ENCODE measurements around the gene WDTC1.
"Not testable (repeated sequence)": the region's sequence is repeated elsewhere in the genome, so short reads cannot be mapped to it uniquely, and the experiment has no call there.

The WDTC1 gene

DNA sequence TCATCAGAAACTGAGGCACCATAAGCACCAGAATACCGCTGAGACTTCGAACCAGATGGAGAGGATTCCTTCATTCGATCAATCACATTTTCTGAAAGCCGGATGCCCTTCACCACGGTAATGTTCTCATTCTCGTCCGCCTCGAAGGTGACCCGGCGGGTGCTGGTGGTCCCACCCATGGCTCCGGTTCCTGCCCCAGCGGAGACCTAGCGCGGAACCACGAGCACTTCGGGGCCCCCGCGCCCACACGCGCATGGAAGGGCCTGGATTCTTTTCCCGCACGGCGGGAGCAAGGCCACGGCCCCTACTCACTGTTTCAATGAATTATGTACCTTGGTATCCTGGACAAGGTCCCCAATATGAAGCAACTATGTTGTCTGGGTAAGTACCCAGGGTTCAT, 33.1 kb upstream of the WDTC1 start:
- no peak overlapping the region for H3K4me3 ChIP-seq (replicated peaks; ENCODE audit: insufficient read depth, low read length)
- DNase-seq (ENCODE audit: low read depth in 1 of 2, low spot score in 1 of 2): no peak
- TF ChIP-seq, protein P1, sequence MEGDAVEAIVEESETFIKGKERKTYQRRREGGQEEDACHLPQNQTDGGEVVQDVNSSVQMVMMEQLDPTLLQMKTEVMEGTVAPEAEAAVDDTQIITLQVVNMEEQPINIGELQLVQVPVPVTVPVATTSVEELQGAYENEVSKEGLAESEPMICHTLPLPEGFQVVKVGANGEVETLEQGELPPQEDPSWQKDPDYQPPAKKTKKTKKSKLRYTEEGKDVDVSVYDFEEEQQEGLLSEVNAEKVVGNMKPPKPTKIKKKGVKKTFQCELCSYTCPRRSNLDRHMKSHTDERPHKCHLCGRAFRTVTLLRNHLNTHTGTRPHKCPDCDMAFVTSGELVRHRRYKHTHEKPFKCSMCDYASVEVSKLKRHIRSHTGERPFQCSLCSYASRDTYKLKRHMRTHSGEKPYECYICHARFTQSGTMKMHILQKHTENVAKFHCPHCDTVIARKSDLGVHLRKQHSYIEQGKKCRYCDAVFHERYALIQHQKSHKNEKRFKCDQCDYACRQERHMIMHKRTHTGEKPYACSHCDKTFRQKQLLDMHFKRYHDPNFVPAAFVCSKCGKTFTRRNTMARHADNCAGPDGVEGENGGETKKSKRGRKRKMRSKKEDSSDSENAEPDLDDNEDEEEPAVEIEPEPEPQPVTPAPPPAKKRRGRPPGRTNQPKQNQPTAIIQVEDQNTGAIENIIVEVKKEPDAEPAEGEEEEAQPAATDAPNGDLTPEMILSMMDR (IDR thresholded peaks at IDR 0.05; ENCODE audit: insufficient read depth, low read length): no peak
- TF ChIP-seq SPI1 (IDR thresholded peaks at IDR 0.05; ENCODE audit: borderline replicate concordance, low read depth) (no peak), POLR2AphosphoS5 (IDR thresholded peaks at IDR 0.05; ENCODE audit: low read depth) (no peak), GABPA (IDR thresholded peaks at IDR 0.05; ENCODE audit: low read depth) (no peak)
- TF ChIP-seq, protein P2, sequence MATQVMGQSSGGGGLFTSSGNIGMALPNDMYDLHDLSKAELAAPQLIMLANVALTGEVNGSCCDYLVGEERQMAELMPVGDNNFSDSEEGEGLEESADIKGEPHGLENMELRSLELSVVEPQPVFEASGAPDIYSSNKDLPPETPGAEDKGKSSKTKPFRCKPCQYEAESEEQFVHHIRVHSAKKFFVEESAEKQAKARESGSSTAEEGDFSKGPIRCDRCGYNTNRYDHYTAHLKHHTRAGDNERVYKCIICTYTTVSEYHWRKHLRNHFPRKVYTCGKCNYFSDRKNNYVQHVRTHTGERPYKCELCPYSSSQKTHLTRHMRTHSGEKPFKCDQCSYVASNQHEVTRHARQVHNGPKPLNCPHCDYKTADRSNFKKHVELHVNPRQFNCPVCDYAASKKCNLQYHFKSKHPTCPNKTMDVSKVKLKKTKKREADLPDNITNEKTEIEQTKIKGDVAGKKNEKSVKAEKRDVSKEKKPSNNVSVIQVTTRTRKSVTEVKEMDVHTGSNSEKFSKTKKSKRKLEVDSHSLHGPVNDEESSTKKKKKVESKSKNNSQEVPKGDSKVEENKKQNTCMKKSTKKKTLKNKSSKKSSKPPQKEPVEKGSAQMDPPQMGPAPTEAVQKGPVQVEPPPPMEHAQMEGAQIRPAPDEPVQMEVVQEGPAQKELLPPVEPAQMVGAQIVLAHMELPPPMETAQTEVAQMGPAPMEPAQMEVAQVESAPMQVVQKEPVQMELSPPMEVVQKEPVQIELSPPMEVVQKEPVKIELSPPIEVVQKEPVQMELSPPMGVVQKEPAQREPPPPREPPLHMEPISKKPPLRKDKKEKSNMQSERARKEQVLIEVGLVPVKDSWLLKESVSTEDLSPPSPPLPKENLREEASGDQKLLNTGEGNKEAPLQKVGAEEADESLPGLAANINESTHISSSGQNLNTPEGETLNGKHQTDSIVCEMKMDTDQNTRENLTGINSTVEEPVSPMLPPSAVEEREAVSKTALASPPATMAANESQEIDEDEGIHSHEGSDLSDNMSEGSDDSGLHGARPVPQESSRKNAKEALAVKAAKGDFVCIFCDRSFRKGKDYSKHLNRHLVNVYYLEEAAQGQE (IDR thresholded peaks at IDR 0.05; ENCODE audit: insufficient replicate concordance, low read depth): no peak
- H3K27ac ChIP-seq (replicated peaks): no peak overlapping the region
- no peaks in the 10 kb centered on the region for H3K27me3 ChIP-seq (ENCODE audit: insufficient read depth, poor library complexity, severe bottlenecking)

DNA sequence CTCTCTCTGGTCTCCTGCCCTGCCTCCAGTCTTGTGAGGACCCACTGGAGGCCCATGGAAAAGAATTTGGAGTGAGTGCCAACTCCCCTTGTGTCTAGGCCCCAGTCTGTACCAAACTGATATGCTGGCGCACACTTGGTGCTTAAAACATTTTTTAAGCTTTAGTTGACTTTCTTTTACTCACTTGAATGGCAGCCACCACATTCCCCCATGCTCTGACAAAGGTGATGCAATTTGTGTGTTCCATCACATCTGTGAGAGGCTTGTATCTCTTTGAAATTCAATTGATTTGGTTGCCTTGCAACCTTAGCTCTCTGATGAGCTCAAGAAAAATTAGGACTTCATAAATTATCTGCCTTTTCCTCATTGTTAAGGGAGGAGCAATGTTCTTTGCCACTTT, 30.5 kb upstream of the WDTC1 start:
- TF ChIP-seq GABPA (IDR thresholded peaks at IDR 0.05; ENCODE audit: low read depth) (no peak), POLR2AphosphoS5 (IDR thresholded peaks at IDR 0.05; ENCODE audit: low read depth) (no peak)
- TF ChIP-seq, protein P1 (IDR thresholded peaks at IDR 0.05; ENCODE audit: insufficient read depth, low read length): no peak
- Histone ChIP-seq H3K4me3 (replicated peaks; ENCODE audit: insufficient read depth, low read length) (no peak overlapping the region), H3K27me3 (ENCODE audit: insufficient read depth, poor library complexity, severe bottlenecking) (no peaks in the 10 kb centered on the region), H3K27ac (replicated peaks) (no peak overlapping the region)
- DNase-seq (ENCODE audit: low read depth in 1 of 2, low spot score in 1 of 2): no peak

DNA sequence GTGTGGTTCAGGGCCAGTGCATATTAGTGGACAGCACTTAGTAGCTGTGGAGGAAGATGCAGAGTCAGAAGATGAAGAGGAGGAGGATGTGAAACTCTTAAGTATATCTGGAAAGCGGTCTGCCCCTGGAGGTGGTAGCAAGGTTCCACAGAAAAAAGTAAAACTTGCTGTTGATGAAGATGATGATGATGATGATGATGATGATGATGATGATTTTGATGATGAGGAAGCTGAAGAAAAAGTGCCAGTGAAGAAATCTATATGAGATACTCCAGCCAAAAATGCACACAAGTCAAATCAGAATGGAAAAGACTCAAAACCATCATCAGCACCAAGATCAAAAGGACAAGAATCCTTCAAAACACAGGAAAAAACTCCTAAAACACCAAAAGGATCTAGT, 27.2 kb upstream of the WDTC1 start:
- DNase-seq (ENCODE audit: low read depth in 1 of 2, low spot score in 1 of 2); H3K27ac ChIP-seq (replicated peaks); H3K4me3 ChIP-seq (replicated peaks; ENCODE audit: insufficient read depth, low read length); H3K27me3 ChIP-seq (ENCODE audit: insufficient read depth, poor library complexity, severe bottlenecking): not testable (repeated sequence)

DNA sequence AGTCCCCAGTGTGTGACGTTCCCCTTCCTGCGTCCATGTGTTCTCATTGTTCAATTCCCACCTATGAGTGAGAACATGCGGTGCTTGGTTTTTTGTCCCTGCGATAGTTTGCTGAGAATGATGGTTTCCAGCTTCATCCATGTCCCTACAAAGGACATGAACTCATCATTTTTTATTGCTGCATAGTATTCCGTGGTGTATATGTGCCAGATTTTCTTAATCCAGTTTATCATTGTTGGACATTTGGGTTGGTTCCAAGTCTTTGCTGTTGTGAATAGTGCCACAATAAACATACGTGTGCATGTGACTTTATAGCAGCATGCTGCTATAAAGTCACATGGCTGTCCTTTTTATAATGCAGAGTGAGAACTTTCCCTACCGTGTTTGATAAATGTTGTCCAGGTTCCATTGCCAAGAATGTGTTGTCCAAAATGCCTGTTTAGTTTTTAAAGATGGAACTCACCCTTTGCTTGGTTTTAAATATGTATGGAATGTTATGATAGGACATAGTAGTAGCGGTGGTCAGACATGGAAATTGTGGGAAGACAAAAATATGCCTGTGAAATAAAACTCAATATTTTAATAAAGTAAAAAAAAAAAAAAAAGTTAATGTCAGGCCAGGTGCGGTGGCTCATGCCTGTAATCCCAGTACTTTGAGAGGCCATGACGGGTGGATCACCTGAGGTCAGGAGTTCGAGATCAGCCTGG, 26.1 kb upstream of the WDTC1 start:
- not testable (repeated sequence) for H3K27ac ChIP-seq (replicated peaks); DNase-seq (ENCODE audit: low read depth in 1 of 2, low spot score in 1 of 2); H3K27me3 ChIP-seq (ENCODE audit: insufficient read depth, poor library complexity, severe bottlenecking); H3K4me3 ChIP-seq (replicated peaks; ENCODE audit: insufficient read depth, low read length)

DNA sequence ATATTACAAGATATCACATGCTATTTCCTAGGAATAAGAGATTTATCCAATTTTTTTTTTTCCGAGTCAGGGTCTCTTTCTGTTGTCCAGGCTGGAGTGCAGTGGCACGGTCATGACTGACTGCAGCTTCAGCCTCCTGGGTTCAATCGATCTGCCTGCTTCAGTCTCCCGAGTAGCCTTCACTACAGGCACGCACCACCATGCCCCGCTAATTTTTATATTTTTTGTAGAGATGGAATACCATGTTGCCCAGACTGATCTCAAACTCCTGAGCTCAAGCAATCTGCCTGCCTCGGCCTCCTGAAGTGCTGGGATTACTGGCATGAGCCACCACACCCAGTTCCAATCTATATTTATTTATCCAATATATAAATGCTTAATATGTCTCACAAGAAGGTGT, 18.0 kb upstream of the WDTC1 start:
- no peak for DNase-seq (ENCODE audit: low read depth in 1 of 2, low spot score in 1 of 2)
- Histone ChIP-seq H3K4me3 (replicated peaks; ENCODE audit: insufficient read depth, low read length) (no peak overlapping the region), H3K27ac (replicated peaks) (no peak overlapping the region), H3K27me3 (ENCODE audit: insufficient read depth, poor library complexity, severe bottlenecking) (no peaks in the 10 kb centered on the region)
- TF ChIP-seq POLR2AphosphoS5 (IDR thresholded peaks at IDR 0.05; ENCODE audit: low read depth) (no peak), SPI1 (IDR thresholded peaks at IDR 0.05; ENCODE audit: borderline replicate concordance, low read depth) (no peak), GABPA (IDR thresholded peaks at IDR 0.05; ENCODE audit: low read depth) (no peak)
- TF ChIP-seq, protein P1 (IDR thresholded peaks at IDR 0.05; ENCODE audit: insufficient read depth, low read length): no peak
- TF ChIP-seq, protein P2 (IDR thresholded peaks at IDR 0.05; ENCODE audit: insufficient replicate concordance, low read depth): no peak

All from HL-60 (cell line).